ENCODE measurements around the gene GLYATL3.

GLYATL3 gene

DNA sequence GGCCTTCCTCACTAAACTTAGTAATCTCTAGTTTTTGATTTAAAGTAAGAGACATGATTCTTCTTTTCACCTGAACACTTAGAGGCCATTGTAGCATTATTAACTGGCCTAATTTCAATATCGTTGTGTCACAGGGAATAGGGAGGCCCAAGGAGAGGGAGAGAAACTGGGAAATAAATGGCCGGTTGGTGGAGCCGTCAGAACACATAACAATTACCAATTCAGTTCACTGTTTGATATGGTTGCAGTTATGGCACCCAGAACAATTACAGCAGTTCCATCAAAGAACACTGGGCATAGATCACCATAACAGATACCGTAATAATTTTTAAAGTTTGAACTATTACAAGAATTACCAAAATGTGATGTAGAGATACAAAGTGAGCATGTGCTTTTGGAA, 9.1 kb upstream of the GLYATL3 start:
- ChIA-PET POLR2A (no interaction called here), CTCF (interaction anchor here (1.4 to 1.6 kb wide), 3 partner anchors 12 to 116 kb away, joined by 3 to 6 read pairs (median 4); no protein-coding TSS in a partner anchor)
- TF ChIP-seq, protein P1, sequence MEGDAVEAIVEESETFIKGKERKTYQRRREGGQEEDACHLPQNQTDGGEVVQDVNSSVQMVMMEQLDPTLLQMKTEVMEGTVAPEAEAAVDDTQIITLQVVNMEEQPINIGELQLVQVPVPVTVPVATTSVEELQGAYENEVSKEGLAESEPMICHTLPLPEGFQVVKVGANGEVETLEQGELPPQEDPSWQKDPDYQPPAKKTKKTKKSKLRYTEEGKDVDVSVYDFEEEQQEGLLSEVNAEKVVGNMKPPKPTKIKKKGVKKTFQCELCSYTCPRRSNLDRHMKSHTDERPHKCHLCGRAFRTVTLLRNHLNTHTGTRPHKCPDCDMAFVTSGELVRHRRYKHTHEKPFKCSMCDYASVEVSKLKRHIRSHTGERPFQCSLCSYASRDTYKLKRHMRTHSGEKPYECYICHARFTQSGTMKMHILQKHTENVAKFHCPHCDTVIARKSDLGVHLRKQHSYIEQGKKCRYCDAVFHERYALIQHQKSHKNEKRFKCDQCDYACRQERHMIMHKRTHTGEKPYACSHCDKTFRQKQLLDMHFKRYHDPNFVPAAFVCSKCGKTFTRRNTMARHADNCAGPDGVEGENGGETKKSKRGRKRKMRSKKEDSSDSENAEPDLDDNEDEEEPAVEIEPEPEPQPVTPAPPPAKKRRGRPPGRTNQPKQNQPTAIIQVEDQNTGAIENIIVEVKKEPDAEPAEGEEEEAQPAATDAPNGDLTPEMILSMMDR (IDR thresholded peaks at IDR 0.05; ENCODE audit: control extremely low read depth, extremely low read depth, low read depth, missing control alignments) = no peak
- DNase-seq (ENCODE audit: extremely low spot score) = no peak

DNA sequence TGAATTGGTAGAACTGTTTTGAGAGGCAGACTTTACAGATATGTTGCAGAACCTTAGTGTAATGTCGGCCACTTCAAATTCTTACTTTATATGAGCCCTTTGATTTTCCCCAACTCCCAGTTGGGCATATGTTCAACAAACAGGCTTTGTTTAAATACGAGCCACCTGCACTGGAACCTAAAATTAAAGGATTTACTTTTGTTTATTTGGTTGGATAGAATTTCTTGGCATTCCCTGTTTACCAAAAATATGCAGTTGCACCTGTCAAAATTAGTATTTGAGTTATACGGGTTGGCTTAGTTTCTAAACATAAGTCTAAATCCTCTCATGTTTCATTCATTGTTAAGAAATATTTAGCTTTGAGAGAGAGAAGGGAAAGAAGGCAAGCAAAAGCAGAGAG, 2.4 kb upstream of the GLYATL3 start:
- TF ChIP-seq, protein P1 (IDR thresholded peaks at IDR 0.05; ENCODE audit: control extremely low read depth, extremely low read depth, low read depth, missing control alignments) = no peak
- ChIA-PET POLR2A (no interaction called here), CTCF (no interaction called here)
- no peak for DNase-seq (ENCODE audit: extremely low spot score)

DNA sequence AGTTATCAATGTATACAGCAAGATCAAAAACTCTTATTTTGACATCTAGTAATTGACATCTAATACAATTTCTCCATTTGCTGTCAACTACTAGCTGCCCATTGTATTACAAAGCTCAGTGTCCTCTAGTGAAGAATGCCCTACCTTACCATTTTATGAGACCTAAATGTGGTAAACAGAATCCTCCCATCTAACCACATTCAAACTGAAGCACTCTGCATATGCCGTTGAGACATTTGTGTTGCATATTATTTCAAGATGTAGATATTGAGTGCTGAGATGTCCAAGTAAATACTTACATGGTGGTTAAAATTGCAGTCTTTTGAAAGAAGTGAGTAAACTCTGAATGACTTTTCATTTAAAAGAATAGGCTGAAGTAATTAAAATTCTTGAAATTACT, 597 bp upstream of the GLYATL3 start:
- ChIA-PET POLR2A (no interaction called here), CTCF (no interaction called here)
- DNase-seq (ENCODE audit: extremely low spot score) = no peak
- TF ChIP-seq, protein P1 (IDR thresholded peaks at IDR 0.05; ENCODE audit: control extremely low read depth, extremely low read depth, low read depth, missing control alignments) = no peak

DNA sequence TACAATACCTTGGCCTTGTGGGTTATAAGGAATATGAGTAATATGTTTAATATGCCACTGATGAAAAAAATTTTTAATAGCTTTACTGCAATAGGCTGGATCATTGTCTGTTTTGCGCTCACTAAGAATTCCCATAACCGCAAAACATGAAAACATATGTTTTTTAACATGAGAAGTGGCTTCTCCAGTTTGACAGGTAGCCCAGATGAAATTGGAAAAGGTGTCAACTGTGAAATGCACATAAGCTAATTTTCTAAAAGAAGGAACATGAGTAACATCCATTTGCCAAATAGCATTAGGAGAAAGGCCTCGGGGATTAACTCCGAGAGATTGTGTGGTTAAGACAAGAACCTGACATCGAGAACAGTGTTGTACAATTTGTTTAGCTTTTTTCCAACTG, 4.9 kb downstream of the GLYATL3 start:
- ChIA-PET POLR2A (no interaction called here), CTCF (no interaction called here)
- TF ChIP-seq, protein P1 (IDR thresholded peaks at IDR 0.05; ENCODE audit: control extremely low read depth, extremely low read depth, low read depth, missing control alignments) = no peak
- no peak for DNase-seq (ENCODE audit: extremely low spot score)

DNA sequence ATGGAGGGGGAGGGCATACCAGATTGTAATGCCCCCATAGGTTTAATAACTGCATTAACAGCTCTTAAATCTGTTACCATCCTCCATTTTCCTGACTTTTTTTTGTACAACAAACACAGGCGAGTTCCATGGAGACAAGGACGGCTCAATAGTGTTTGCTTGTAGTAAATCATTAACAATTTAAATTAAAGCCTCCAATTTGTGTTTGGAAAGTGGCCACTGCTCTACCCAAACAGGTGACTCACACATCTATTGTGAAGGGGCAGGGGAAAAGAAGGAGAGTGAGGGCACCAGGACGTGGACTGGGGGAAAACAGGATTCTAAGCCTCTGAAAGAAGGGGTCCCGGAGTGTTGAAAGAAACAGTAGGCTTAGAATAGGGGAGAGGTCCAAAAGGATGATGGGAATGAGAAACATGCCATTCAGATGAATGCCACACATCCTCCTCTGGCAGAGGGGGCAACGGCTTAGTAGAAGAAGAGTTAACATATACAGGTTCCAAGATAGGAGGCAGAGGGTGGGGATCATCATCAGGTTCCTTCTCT, 6.9 kb downstream of the GLYATL3 start:
- DNase-seq (ENCODE audit: extremely low spot score) = no peak
- POLR2A ChIA-PET = no interaction called here
- TF ChIP-seq, protein P1 (IDR thresholded peaks at IDR 0.05; ENCODE audit: control extremely low read depth, extremely low read depth, low read depth, missing control alignments) = no peak
- CTCF ChIA-PET = no interaction called here

DNA sequence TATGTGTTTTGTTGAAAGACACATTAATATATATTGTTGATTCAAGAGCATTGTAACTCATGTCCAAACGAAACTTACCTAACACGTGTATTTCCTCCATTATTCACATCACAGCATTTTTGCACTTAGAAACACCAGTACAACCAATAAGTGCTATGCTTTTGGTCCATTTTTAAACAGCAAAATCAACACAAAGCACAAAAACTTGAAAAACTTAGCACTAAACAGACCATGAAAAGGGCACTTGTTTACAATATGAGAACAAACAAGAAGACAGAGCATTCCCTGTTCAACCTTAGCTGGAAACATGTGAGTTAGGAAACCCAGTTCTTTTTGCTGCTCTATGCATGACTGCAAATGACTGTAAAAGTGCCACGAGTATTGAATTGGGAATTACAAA, 9.6 kb downstream of the GLYATL3 start:
- DNase-seq (ENCODE audit: extremely low spot score) = no peak
- POLR2A ChIA-PET = no interaction called here
- TF ChIP-seq, protein P1 (IDR thresholded peaks at IDR 0.05; ENCODE audit: control extremely low read depth, extremely low read depth, low read depth, missing control alignments) = no peak
- CTCF ChIA-PET = no interaction called here

Measured in GM10248 (cell line).